Smooth muscle cell of the brain vasculature (primary cell): ENCODE data around the gene NPL.

Source experiments
- DNase-seq: peaks from one replicate; pipeline ENCODE4 v3.0.0-alpha.2; 2012; ENCODE audit warnings: low read depth, low spot score

NPL gene

GRCh38 chr1:182867861-182868260 lies 78.3 kb downstream of the NPL start:
- no peak for DNase-seq

DNA sequence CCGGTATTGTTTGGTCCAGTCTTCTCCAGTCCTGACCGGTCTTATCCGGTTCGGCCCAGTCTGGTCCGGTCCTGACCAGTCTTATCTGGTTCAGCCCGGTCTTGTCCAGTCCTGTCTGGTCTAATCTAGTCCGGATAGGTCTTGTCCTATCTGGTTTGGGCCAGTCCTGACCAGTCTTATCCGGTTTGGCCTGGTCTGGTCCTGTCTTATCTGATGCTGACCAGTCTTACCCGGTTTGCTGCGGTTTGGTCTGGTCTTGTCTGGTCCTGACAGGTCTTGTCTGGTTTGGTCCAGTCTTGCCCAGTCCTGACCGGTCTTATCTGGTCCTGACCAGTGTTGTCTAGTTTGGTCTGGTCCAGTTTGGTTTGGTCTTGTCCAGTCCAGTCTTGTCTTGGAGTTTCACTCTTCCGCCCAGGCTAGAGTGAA lies 79.7 kb downstream of the NPL start:
- DNase-seq = no peak

DNA sequence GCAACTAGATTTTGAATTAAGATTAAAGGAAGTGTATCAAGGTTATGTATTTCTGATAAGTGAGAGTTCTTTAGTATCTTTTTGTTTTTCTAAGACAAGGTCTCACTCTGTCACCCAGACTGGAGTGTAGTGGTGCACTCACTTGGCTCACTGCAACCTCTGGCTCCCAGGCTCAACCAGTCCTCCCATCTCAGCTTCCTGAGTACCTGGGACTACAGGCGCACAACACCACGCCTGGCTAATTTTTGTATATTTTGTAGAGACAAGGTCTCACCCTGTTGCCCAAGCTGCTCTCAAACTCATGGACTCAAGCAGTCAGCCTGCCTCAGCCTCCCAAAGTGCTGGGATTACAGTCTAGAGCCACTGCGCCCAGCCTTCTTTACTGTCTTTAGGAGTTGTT lies 83.3 kb downstream of the NPL start:
- DNase-seq = no peak

- no peak for DNase-seq
Measured at GRCh38 chr1:182875889-182876288, 86.3 kb downstream of the NPL start.

- DNase-seq = no peak
Measured at GRCh38 chr1:182877331-182877730, 87.8 kb downstream of the NPL start.

DNA sequence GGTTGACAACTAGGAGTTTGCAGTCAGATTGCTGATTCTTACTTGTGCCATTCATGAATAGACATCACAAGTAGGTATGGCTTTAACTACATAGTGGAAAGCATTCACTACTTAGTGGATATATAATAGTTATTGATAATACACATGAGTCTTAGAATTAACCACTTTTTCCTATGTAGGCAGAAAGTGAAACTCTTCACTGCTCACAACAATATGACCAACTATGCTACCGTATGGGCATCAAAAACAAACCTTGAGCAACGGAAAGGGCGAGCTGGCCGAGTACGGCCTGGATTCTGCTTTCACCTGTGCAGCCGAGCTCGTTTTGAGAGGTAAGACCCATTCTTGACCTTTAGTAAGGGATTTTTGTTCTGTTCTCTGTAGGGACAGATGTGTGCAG lies 88.3 kb downstream of the NPL start:
- DNase-seq = no peak
